HL-60 (cell line): Measurements from ENCODE around the gene CRTC3.
"Not testable (repeated sequence)": the region's sequence is repeated elsewhere in the genome, so short reads cannot be mapped to it uniquely, and the experiment has no call there.

ENCODE experiments used
- DNase-seq, 2 experiments: peaks; one replicate each; pipeline ENCODE4 v3.0.0-alpha.2; 2010 to 2020; ENCODE audit warnings: low read depth in 1 of 2, low spot score in 1 of 2
- H3K27ac ChIP-seq: fragments of 250-450 bp; sonication (Bioruptor Pico); replicated peaks from 2 replicates; pipeline ENCODE4 v1.5.1; 2020; ENCODE audit warnings: mild to moderate bottlenecking, moderate library complexity
- H3K27me3 ChIP-seq: fragments of 250-450 bp; sonication (Bioruptor Pico); 2 replicates; pipeline ENCODE4 v1.5.1; 2021; ENCODE audit warnings: mild to moderate bottlenecking, moderate library complexity; ENCODE audit not compliant: insufficient read depth, poor library complexity, severe bottlenecking
- H3K4me3 ChIP-seq: replicated peaks from 2 replicates; pipeline ENCODE4 v1.5.1; 2011; ENCODE audit warnings: mild to moderate bottlenecking, control low read depth, low read length; ENCODE audit not compliant: insufficient read depth
- GABPA ChIP-seq: IDR thresholded peaks from 2 replicates; pipeline ENCODE4 v1.6.1; 2012; ENCODE audit warnings: low read depth
- POLR2AphosphoS5 ChIP-seq: IDR thresholded peaks from 2 replicates; pipeline ENCODE4 v1.6.1; 2012; ENCODE audit warnings: low read depth
- SPI1 ChIP-seq: IDR thresholded peaks from 2 replicates; pipeline ENCODE4 v1.6.1; 2012; ENCODE audit warnings: low read depth, mild to moderate bottlenecking, borderline replicate concordance
- TF ChIP-seq, protein P1 (sequence below): IDR thresholded peaks from 2 replicates; pipeline ENCODE4 v1.6.1; 2012; ENCODE audit warnings: low read depth; ENCODE audit not compliant: insufficient replicate concordance
- TF ChIP-seq, protein P2 (sequence below): IDR thresholded peaks from one replicate; pipeline ENCODE4 v1.5.1; 2011; ENCODE audit warnings: low read length, control low read depth, inconsistent platforms; ENCODE audit not compliant: insufficient read depth

The CRTC3 gene

DNA sequence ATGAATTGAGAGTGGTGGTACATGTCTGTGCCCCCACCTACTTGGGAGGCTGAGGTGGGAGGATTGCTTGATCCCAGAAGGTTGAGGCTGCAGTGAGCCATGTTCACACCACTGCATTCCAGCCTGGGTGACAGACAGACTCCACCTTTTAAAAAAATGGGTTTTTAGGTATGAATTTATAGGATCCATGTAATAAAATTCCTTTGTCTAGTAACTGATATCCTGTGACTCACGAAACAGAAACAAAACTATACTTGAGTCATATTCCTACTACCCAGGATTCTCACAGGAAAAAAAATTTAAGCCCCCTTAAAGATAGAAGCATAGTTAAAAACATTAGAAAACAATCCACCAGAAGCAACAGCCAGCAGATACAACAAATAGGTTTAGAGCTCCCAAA is 10.0 kb upstream of the CRTC3 start:
- no peak for DNase-seq
- Histone ChIP-seq H3K4me3 (no peak overlapping the region), H3K27ac (no peak overlapping the region), H3K27me3 (no peaks in the 10 kb centered on the region)
- TF ChIP-seq POLR2AphosphoS5 = no peak
- TF ChIP-seq GABPA = no peak
- TF ChIP-seq, protein P1, sequence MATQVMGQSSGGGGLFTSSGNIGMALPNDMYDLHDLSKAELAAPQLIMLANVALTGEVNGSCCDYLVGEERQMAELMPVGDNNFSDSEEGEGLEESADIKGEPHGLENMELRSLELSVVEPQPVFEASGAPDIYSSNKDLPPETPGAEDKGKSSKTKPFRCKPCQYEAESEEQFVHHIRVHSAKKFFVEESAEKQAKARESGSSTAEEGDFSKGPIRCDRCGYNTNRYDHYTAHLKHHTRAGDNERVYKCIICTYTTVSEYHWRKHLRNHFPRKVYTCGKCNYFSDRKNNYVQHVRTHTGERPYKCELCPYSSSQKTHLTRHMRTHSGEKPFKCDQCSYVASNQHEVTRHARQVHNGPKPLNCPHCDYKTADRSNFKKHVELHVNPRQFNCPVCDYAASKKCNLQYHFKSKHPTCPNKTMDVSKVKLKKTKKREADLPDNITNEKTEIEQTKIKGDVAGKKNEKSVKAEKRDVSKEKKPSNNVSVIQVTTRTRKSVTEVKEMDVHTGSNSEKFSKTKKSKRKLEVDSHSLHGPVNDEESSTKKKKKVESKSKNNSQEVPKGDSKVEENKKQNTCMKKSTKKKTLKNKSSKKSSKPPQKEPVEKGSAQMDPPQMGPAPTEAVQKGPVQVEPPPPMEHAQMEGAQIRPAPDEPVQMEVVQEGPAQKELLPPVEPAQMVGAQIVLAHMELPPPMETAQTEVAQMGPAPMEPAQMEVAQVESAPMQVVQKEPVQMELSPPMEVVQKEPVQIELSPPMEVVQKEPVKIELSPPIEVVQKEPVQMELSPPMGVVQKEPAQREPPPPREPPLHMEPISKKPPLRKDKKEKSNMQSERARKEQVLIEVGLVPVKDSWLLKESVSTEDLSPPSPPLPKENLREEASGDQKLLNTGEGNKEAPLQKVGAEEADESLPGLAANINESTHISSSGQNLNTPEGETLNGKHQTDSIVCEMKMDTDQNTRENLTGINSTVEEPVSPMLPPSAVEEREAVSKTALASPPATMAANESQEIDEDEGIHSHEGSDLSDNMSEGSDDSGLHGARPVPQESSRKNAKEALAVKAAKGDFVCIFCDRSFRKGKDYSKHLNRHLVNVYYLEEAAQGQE = no peak
- TF ChIP-seq, protein P2, sequence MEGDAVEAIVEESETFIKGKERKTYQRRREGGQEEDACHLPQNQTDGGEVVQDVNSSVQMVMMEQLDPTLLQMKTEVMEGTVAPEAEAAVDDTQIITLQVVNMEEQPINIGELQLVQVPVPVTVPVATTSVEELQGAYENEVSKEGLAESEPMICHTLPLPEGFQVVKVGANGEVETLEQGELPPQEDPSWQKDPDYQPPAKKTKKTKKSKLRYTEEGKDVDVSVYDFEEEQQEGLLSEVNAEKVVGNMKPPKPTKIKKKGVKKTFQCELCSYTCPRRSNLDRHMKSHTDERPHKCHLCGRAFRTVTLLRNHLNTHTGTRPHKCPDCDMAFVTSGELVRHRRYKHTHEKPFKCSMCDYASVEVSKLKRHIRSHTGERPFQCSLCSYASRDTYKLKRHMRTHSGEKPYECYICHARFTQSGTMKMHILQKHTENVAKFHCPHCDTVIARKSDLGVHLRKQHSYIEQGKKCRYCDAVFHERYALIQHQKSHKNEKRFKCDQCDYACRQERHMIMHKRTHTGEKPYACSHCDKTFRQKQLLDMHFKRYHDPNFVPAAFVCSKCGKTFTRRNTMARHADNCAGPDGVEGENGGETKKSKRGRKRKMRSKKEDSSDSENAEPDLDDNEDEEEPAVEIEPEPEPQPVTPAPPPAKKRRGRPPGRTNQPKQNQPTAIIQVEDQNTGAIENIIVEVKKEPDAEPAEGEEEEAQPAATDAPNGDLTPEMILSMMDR = no peak
- TF ChIP-seq SPI1 = no peak

DNA sequence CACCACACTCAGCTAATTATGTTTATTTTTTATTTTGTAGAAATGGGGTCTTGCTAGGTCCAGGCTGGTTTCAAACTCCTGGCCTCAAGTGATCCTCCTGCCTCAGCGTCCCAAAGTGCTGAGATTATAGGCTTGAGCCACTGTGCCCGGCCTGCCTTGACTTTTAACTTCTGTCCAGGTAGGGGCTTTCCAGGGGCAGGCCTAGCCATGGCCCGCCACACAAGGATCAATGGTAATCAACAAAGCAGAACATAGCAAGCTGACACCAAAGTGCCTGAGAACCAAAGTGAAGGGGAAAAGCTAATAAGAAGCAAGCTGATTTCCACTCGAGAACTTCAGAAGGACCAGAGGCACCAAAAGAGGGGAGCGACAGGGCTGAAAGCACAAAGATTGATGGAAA is 9.4 kb upstream of the CRTC3 start:
- DNase-seq = no peak
- no peak overlapping the region for H3K27ac ChIP-seq
- TF ChIP-seq SPI1 = no peak
- TF ChIP-seq, protein P2 = no peak
- no peak for TF ChIP-seq GABPA
- TF ChIP-seq POLR2AphosphoS5 = no peak
- TF ChIP-seq, protein P1 = no peak

DNA sequence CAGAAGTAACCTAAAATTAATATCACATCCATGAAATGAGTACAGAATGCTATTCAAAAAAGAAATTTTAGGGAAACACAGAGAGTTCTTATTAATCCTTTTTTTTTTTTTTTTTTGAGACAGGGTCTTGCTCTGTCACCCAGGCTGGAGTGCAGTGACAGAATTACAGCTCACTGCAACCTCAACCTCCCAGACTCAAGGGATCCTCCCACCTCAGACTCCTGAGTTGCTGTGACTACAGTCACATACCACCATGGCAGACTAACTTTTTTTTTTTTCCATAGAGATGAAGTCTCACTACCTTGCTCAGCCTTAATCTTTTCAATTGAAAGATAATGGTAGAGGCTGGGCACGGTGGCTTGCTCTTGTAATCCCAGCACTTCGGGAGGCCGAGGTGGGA is 6.3 kb upstream of the CRTC3 start:
- no peak overlapping the region for H3K4me3 ChIP-seq
- TF ChIP-seq SPI1 = no peak
- TF ChIP-seq, protein P1 = no peak
- DNase-seq = no peak
- no peaks in the 10 kb centered on the region for H3K27me3 ChIP-seq
- no peak overlapping the region for H3K27ac ChIP-seq

More for the DNA sequence above, 9.4 kb upstream of the CRTC3 start:
- H3K27me3 ChIP-seq = no peaks in the 10 kb centered on the region
- H3K4me3 ChIP-seq = no peak overlapping the region

DNA sequence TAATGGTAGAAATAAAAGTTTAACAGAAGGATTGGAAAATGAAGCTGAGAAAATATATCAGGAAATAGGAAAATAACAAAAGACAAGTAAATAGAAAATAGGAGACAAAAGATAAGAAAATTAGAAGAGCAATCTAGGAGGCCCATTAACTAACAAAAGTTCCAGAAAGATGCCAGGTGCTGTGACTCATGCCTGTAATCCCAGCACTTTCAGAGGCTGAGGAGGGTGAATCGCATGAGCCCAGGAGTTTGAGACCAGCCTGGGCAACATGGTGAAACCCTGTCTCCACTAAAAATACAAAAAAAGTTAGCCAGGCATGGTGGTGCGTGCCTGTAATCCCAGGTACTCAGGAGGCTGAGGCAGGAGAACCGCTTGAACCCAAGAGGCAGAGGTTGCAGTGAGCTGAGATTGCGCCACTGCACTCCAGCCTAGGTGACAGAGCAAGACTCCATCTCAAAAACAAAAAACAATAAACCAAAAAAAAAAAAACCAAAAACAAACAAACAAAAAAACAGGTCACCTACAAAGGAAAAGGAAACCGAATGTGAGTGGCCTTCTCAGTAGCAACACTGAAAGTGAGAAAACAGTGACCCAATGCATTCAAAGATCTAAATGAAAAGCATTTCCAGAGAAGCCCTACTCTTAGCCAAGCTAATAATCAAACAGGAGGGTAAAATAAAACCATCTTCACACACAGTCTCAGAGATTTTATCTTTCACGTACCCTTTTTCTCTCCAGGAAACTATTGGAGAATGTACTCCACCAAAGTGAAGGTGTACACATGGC is 5.5 kb upstream of the CRTC3 start:
- DNase-seq, H3K4me3 ChIP-seq, H3K27ac ChIP-seq, H3K27me3 ChIP-seq: not testable (repeated sequence)
